Naive thymus-derived CD4-positive, alpha-beta T cell (primary cell): ENCODE data around the gene BTBD6. TPM values are rescaled to one million over a fixed set of nuclear protein-coding genes. Genes with fewer than 3 reads are reported as not detected.
"Not testable (repeated sequence)": the region's sequence is repeated elsewhere in the genome, so short reads cannot be mapped to it uniquely, and the experiment has no call there.

ENCODE experiments used
- ATAC-seq: fragments of 150-1000 bp; cut with Tn5 transposase; 2 replicates; pipeline ENCODE4 v1.10.0; 2021; ENCODE audit warnings: mild to moderate bottlenecking, moderate library complexity
- CTCF ChIA-PET: fragments of 350-600 bp; sonication (Branson Sonifier 250); formaldehyde crosslinking; loops from one replicate; lab custom pipeline; 2021; ENCODE audit warnings: antibody characterized with exemption; lab: Charles Lee
- POLR2A ChIA-PET: fragments of 350-600 bp; sonication (Branson Sonifier 250); formaldehyde crosslinking; loops from one replicate; lab custom pipeline; 2021; ENCODE audit warnings: antibody characterized with exemption, inconsistent platforms; lab: Charles Lee
- DNase-seq, 9 donors: peaks; one replicate each; pipeline versions ENCODE4 v3.0.0 to v3.0.0-alpha.2; 2020 to 2022; ENCODE audit warnings: mixed read lengths in 1 of 9
- H3K27ac ChIP-seq: one replicate; pipeline ENCODE4 v1.7.0; 2013; ENCODE audit warnings: mild to moderate bottlenecking, low read depth, low read length, moderate library complexity
- H3K27me3 ChIP-seq, 2 donors: one replicate each; pipeline ENCODE4 v1.7.0; 2013; ENCODE audit warnings: low read length in 2 of 2, mild to moderate bottlenecking in 2 of 2, moderate library complexity in 2 of 2; ENCODE audit not compliant: control insufficient read depth in 2 of 2, insufficient read depth in 2 of 2
- H3K36me3 ChIP-seq, 3 experiments: 1 replicate in 2 of 3; 2 replicates in 1 of 3; pipeline ENCODE4 v1.7.0; 2013; ENCODE audit warnings: low read length in 3 of 3, mild to moderate bottlenecking in 3 of 3, moderate library complexity in 1 of 3; ENCODE audit not compliant: insufficient read depth in 3 of 3, control insufficient read depth in 2 of 3
- H3K4me1 ChIP-seq, 2 donors: one replicate each; pipeline ENCODE4 v1.7.0; 2013; ENCODE audit warnings: low read length in 2 of 2, mild to moderate bottlenecking in 2 of 2, moderate library complexity in 1 of 2; ENCODE audit not compliant: control insufficient read depth in 2 of 2, insufficient read depth in 2 of 2
- H3K4me3 ChIP-seq: 2 replicates; pipeline ENCODE4 v1.7.0; 2013; ENCODE audit warnings: mild to moderate bottlenecking, low read length
- H3K9me3 ChIP-seq, 3 experiments: 1 replicate in 2 of 3; 2 replicates in 1 of 3; pipeline ENCODE4 v1.7.0; 2013; ENCODE audit warnings: low read length in 3 of 3; ENCODE audit not compliant: control insufficient read depth in 2 of 3
- H3K27ac Mint-ChIP-seq, 9 donors: one replicate each; pipeline ENCODE4 v1.8.0; 2020 to 2022; ENCODE audit warnings: mixed read lengths in 9 of 9, mild to moderate bottlenecking in 8 of 9, moderate library complexity in 5 of 9, inconsistent platforms in 2 of 9
- H3K27me3 Mint-ChIP-seq, 5 donors: one replicate each; pipeline ENCODE4 v1.8.0; 2021 to 2022; ENCODE audit warnings: mixed read lengths in 5 of 5, mild to moderate bottlenecking in 1 of 5
- H3K36me3 Mint-ChIP-seq, 5 donors: one replicate each; pipeline ENCODE4 v1.8.0; 2020 to 2022; ENCODE audit warnings: mixed read lengths in 5 of 5, mild to moderate bottlenecking in 3 of 5, inconsistent platforms in 1 of 5
- H3K4me1 Mint-ChIP-seq, 7 donors: one replicate each; pipeline ENCODE4 v1.8.0; 2020 to 2022; ENCODE audit warnings: mixed read lengths in 7 of 7, mild to moderate bottlenecking in 3 of 7, inconsistent platforms in 1 of 7
- H3K4me3 Mint-ChIP-seq, 10 donors: one replicate each; pipeline ENCODE4 v1.8.0; 2020 to 2022; ENCODE audit warnings: mild to moderate bottlenecking in 10 of 10, mixed read lengths in 10 of 10, moderate library complexity in 6 of 10, inconsistent platforms in 2 of 10
- H3K9me3 Mint-ChIP-seq, 11 donors: one replicate each; pipeline ENCODE4 v1.8.0; 2020 to 2022; ENCODE audit warnings: mixed read lengths in 11 of 11, mild to moderate bottlenecking in 4 of 11, inconsistent platforms in 1 of 11, moderate library complexity in 1 of 11
- intact Hi-C, 2 donors: fragments of 100-400 bp; cut with micrococcal nuclease; formaldehyde crosslinking; loops; one replicate each; pipeline ENCODE4 v1.15.1; 2023
- polyA plus RNA-seq, 2 donors: library from polyadenylated mRNA; unstranded; fragments of 300-500 nt; fragmentation: Illumina TruSeq; gene quantifications; one replicate each; pipeline ENCODE4 v1.2.3, GENCODE V29; 2021
- total RNA-seq, 6 experiments: library from RNA in 5 of 6; stranded (reverse) in 5 of 6; gene quantifications; 1 replicate in 5 of 6; 2 replicates in 1 of 6; pipeline ENCODE4 v1.2.3 and lab custom pipeline; 2021 to 2026

Gene BTBD6
- total and polyA plus RNA-seq, 7 experiments from 2014 or later = 4.0 to 43.0 (median 31.1) TPM

GRCh38 chr14:105283028-105283427 is 34.7 kb downstream of the BTBD6 start:
- peak overlapping the region; percentile 6 for H3K27ac ChIP-seq
- Mint-ChIP-seq H3K27me3 (no peaks in the 10 kb centered on the region), H3K9me3 (no peaks in the 10 kb centered on the region), H3K4me1 (peaks cover 16 to 62% (median 47%) of the 10 kb centered on the region in 7 donors), H3K27ac (peak overlapping the region in 4 of 9 donors; percentile 15 to 77 (median 67)), H3K4me3 (no peak overlapping the region), H3K36me3 (peaks cover 0 to 8% (median 0%) of the 10 kb centered on the region in 5 donors)
- no peak for ATAC-seq
- H3K4me3 ChIP-seq = no peak overlapping the region
- no peaks in the 10 kb centered on the region for H3K9me3 ChIP-seq
- intact Hi-C loops = loop anchor here in 1 of 2 donors (5.0 kb wide), 1 partner anchor 34 kb away; no protein-coding TSS in a partner anchor
- H3K36me3 ChIP-seq = peaks cover 0 to 32% (median 0%) of the 10 kb centered on the region in 3 experiments
- H3K27me3 ChIP-seq = no peaks in the 10 kb centered on the region
- DNase-seq = no peak
- ChIA-PET CTCF (interaction anchor here (0.5 kb wide), 1 partner anchor 26 kb away, joined by 4 read pairs; no protein-coding TSS in a partner anchor), POLR2A (interaction anchor here (1.2 kb wide), 1 partner anchor 18 kb away, joined by 3 read pairs; the partner anchor contains the start of gene BRF1)
- peaks cover 0 to 12% of the 10 kb centered on the region in 2 donors for H3K4me1 ChIP-seq

- Histone ChIP-seq H3K9me3 (no peaks in the 10 kb centered on the region), H3K4me3 (no peak overlapping the region), H3K36me3 (peaks cover 0 to 32% (median 0%) of the 10 kb centered on the region in 3 experiments), H3K27ac (no peak overlapping the region), H3K4me1 (peaks cover 0 to 12% of the 10 kb centered on the region in 2 donors), H3K27me3 (no peaks in the 10 kb centered on the region)
- intact Hi-C loops = loop anchor here in 1 of 2 donors (5.0 kb wide), 1 partner anchor 33 kb away; no protein-coding TSS in a partner anchor
- ChIA-PET CTCF (interaction anchor here (0.5 kb wide), 1 partner anchor 25 kb away, joined by 4 read pairs; no protein-coding TSS in a partner anchor), POLR2A (no interaction called here)
- Mint-ChIP-seq H3K36me3 (peaks cover 0 to 8% (median 0%) of the 10 kb centered on the region in 5 donors), H3K9me3 (no peaks in the 10 kb centered on the region), H3K27ac (peak overlapping the region; percentile 48 to 88 (median 68)), H3K4me1 (peaks cover 16 to 62% (median 47%) of the 10 kb centered on the region in 7 donors), H3K27me3 (no peaks in the 10 kb centered on the region), H3K4me3 (peak overlapping the region in 8 of 10 donors; percentile 20 to 68 (median 54))
- DNase-seq = peak in 3 of 9 donors; percentile 6 to 15 (median 11)
- ATAC-seq = peak; percentile 42
These were observed 35.6 kb downstream of the BTBD6 start for GRCh38 chr14:105283899-105284298.

GRCh38 chr14:105285174-105285573 is 36.8 kb downstream of the BTBD6 start:
- no peak overlapping the region for H3K27ac ChIP-seq
- DNase-seq = no peak
- Mint-ChIP-seq H3K4me3 (no peak overlapping the region), H3K27ac (peak overlapping the region in 5 of 9 donors; percentile 20 to 74 (median 41)), H3K27me3 (no peaks in the 10 kb centered on the region), H3K9me3 (no peaks in the 10 kb centered on the region), H3K36me3 (peaks cover 0 to 8% (median 0%) of the 10 kb centered on the region in 5 donors), H3K4me1 (peaks cover 16 to 49% (median 37%) of the 10 kb centered on the region in 7 donors)
- peaks cover 0 to 24% (median 0%) of the 10 kb centered on the region in 3 experiments for H3K36me3 ChIP-seq
- no peak overlapping the region for H3K4me3 ChIP-seq
- H3K27me3 ChIP-seq = no peaks in the 10 kb centered on the region
- ChIA-PET CTCF (no interaction called here), POLR2A (no interaction called here)
- H3K4me1 ChIP-seq = peaks cover 0 to 12% of the 10 kb centered on the region in 2 donors
- H3K9me3 ChIP-seq = no peaks in the 10 kb centered on the region
- ATAC-seq = no peak
- intact Hi-C loops = no loop called here

- POLR2A ChIA-PET = no interaction called here
- H3K9me3 ChIP-seq = no peaks in the 10 kb centered on the region
- no peaks in the 10 kb centered on the region for H3K9me3 Mint-ChIP-seq
These were observed 38.4 kb downstream of the BTBD6 start for GRCh38 chr14:105286759-105287144.

GRCh38 chr14:105287249-105288102 is 39.1 kb downstream of the BTBD6 start:
- intact Hi-C loops = no loop called here
- peaks cover 0 to 15% of the 10 kb centered on the region in 2 donors for H3K4me1 ChIP-seq
- H3K27ac ChIP-seq = no peak overlapping the region
- ATAC-seq (no peak), DNase-seq (no peak)
- CTCF ChIA-PET = no interaction called here
- H3K36me3 ChIP-seq = peaks cover 0 to 13% (median 0%) of the 10 kb centered on the region in 3 experiments
- H3K27me3 Mint-ChIP-seq = no peaks in the 10 kb centered on the region
- no peaks in the 10 kb centered on the region for H3K9me3 ChIP-seq
- no peak overlapping the region for H3K4me3 ChIP-seq
- peak overlapping the region in 4 of 9 donors; percentile 13 to 55 (median 38) for H3K27ac Mint-ChIP-seq
- H3K4me1 Mint-ChIP-seq = peaks cover 18 to 53% (median 37%) of the 10 kb centered on the region in 7 donors
- POLR2A ChIA-PET = interaction anchor here (0.6 kb wide), 1 partner anchor 16 kb away, joined by 3 read pairs; no protein-coding TSS in a partner anchor
- H3K36me3 Mint-ChIP-seq = peaks cover 0 to 2% (median 0%) of the 10 kb centered on the region in 5 donors
- peak overlapping the region in 1 of 10 donors; percentile 26 for H3K4me3 Mint-ChIP-seq
- no peaks in the 10 kb centered on the region for H3K27me3 ChIP-seq
- H3K9me3 Mint-ChIP-seq = no peaks in the 10 kb centered on the region

More at GRCh38 chr14:105286759-105287144, 38.4 kb downstream of the BTBD6 start:
- H3K4me1 ChIP-seq = peaks cover 0 to 12% of the 10 kb centered on the region in 2 donors
- Mint-ChIP-seq H3K4me1 (peaks cover 20 to 57% (median 41%) of the 10 kb centered on the region in 7 donors), H3K4me3 (peak overlapping the region in 1 of 10 donors; percentile 43), H3K27ac (peak overlapping the region in 1 of 9 donors; percentile 33), H3K36me3 (peaks cover 0 to 6% (median 0%) of the 10 kb centered on the region in 5 donors), H3K27me3 (no peaks in the 10 kb centered on the region)
- no peak for DNase-seq
- H3K4me3 ChIP-seq = no peak overlapping the region
- H3K27me3 ChIP-seq = no peaks in the 10 kb centered on the region
- H3K36me3 ChIP-seq = peaks cover 0 to 13% (median 0%) of the 10 kb centered on the region in 3 experiments
- intact Hi-C loops = no loop called here
- CTCF ChIA-PET = no interaction called here
- no peak overlapping the region for H3K27ac ChIP-seq
- ATAC-seq = no peak

GRCh38 chr14:105288936-105289335 is 40.6 kb downstream of the BTBD6 start:
- intact Hi-C loops, H3K4me3 Mint-ChIP-seq, H3K4me3 ChIP-seq, H3K27me3 ChIP-seq, H3K36me3 Mint-ChIP-seq, DNase-seq, H3K9me3 Mint-ChIP-seq, ATAC-seq, H3K27ac ChIP-seq, H3K9me3 ChIP-seq, H3K27me3 Mint-ChIP-seq: not testable (repeated sequence)
- H3K27ac Mint-ChIP-seq = peak overlapping the region in 2 of 9 donors; percentile 38 to 62
- Histone ChIP-seq H3K4me1 (peaks cover 6 to 25% of the 10 kb centered on the region in 2 donors), H3K36me3 (peaks cover 0 to 13% (median 0%) of the 10 kb centered on the region in 3 experiments)
- CTCF ChIA-PET = interaction anchor here (0.6 to 0.7 kb wide), 2 partner anchors 166 to 372 kb away, joined by 3 to 5 read pairs; no protein-coding TSS in a partner anchor
- peaks cover 23 to 62% (median 42%) of the 10 kb centered on the region in 7 donors for H3K4me1 Mint-ChIP-seq
- POLR2A ChIA-PET = interaction anchor here (0.6 kb wide), 1 partner anchor 76 kb away, joined by 3 read pairs; no protein-coding TSS in a partner anchor
